LNCAP (cell line): ENCODE results near the gene FBXO10.

Experiments
- CTCF ChIP-seq: fragments of 450-650 bp; IDR thresholded peaks from 2 replicates; pipeline ENCODE4 v1.5.1; 2017; ENCODE audit warnings: mild to moderate bottlenecking

FBXO10 gene

DNA sequence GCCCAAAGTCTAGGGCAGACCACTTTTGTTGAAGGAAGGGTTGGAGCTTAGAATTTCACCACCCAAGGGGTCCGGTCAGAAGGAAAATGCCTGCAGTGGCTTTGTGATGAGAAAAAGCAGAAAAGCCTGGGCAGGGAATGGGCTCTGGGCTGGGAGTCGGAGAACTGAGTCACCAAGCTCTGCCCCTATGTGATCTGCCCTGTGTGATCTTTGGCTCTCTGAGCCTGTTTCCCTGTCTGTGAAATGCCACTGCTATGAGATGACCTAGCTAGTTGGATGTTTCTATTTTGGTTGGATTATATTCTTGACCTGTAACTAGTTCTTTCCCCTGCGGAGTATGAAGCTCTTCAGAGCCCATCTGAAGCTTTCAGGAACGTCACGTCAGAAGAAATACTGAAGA, 80.6 kb downstream of the FBXO10 start:
- TF ChIP-seq CTCF = no peak

- TF ChIP-seq CTCF = no peak
These were observed 84.2 kb downstream of the FBXO10 start for GRCh38 chr9:37491939-37492338.

GRCh38 chr9:37486616-37487548, 89.3 kb downstream of the FBXO10 start:
- no peak for TF ChIP-seq CTCF

GRCh38 chr9:37486256-37486615, 89.9 kb downstream of the FBXO10 start:
- no peak for TF ChIP-seq CTCF

DNA sequence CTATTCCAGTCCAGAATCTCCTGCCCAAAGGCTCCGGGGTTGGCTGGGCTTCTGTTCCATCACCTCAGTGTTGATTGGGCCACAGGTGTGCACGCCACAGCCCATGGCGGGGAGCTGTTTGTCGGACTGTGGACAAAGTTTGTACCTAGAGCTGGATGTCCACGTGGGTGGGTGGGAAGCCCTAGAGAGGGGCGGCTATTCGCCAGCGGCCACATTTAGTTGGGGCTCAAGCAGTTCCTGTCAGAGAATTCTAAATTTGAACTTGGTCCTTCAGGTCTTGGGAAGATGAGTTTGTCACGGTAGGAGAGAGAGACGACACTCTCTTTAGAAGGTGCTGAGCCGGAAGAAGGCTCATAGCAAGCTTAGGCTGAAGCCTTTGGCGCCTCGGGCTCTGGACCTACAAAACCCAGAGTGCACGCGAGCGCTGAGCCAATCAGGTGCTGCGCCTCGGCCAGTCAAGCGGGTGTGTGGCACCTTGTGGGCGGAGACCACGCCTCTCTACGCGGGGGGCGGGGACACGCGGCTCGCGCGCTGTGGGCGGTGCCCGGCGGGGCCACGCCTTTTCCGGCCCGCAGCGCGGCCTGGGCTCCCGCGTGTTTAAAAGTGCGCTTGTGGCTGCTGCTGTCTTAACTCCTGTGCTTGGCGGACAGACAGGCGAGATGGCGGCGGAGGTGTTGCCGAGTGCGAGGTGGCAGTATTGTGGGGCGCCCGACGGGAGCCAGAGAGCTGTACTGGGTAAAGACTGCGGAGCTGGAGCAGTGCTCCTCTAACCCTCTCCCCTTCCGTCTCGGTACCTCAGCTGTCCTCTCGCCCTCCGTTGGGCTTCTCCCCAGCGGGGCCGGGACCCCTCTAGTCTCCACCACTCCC, 90.6 kb downstream of the FBXO10 start, which contains the start of gene POLR1E:
TSS of gene POLR1E (plus strand) at position 560 of the 867 bp plus-strand sequence. CDS start at position 660, 100 bp downstream.
- TF ChIP-seq CTCF = no peak

DNA sequence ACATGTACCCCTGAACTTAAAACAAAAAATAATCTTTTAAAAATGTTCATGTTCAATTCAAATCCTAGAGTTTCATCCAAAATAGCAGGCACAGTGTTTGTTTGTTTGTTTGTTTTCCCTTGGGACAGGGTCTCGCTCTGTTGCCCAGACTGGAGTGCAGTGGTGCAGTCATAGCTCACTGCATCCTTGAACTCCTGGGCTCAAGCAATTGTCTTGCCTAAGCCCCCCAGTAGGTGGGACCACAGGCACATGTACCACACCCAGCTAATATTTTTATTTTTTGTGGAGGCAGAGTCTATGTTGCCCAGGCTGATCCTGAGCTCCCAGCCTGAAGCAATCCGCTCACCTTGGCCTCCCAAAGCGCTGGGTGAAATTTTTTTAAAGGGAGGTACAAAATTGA, 95.4 kb downstream of the FBXO10 start:
- no peak for TF ChIP-seq CTCF

GRCh38 chr9:37476930-37477329, 99.2 kb downstream of the FBXO10 start:
- TF ChIP-seq CTCF = no peak
